ENCODE results near the gene SLC17A7.

DNA sequence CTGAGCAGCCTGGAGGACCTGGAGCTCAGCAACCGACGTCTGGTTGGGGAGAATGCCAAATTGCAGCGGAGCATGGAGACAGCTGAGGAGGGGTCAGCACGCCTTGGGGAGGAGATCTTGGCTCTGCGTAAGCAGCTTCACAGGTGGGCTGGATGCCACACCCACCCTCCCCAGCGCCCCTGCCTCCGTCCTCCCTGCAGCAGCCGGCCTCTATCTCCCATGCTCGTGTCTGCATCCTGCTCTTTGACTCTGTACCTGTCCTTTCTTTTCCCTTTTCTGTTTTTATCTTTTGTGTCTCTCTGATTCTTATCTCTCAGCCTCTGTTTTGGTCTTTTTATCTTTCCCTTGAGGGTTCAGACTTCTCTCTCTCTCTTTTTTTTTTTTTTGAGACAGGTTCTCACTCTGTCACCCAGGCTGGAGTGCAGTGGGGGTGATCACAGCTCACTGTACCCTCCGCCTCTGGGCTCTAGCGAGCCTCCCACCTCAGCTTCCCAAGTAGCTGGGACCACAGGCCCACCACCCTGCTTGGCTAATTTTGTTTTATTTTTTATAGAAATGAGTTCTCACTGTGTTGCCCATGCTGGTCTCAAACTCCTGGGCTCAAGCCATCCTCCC lies 43.2 kb downstream of the SLC17A7 start:
- TF ChIP-seq ZFP30 (CRISPR knock-in tag; IDR thresholded peaks at IDR 0.05) (no peak), ARNTL (CRISPR knock-in tag; IDR thresholded peaks at IDR 0.05; ENCODE audit: borderline replicate concordance, low read depth) (no peak), TCF4 (CRISPR knock-in tag; IDR thresholded peaks at IDR 0.05; ENCODE audit: borderline replicate concordance) (no peak)
